ENCODE data around the gene GOLM1. TPM values are rescaled to one million over a fixed set of nuclear protein-coding genes. Genes with fewer than 3 reads are reported as not detected.

Gene GOLM1
- total and polyA plus RNA-seq, 2 of the 4 experiments (the other 2 are of a cell fraction) = 54.8 to 59.2 TPM

GRCh38 chr9:86047361-86047760 lies 52.0 kb downstream of the GOLM1 start:
- Histone ChIP-seq H3K9me3 (ENCODE audit: control insufficient read depth, insufficient read depth, low read length) (no peaks in the 10 kb centered on the region), H3K4me1 (ENCODE audit: control insufficient read depth, insufficient read depth, low read length) (no peaks in the 10 kb centered on the region), H3K4ac (ENCODE audit: low read depth, low read length) (no peak overlapping the region), H3K27me3 (ENCODE audit: control insufficient read depth, insufficient read depth, low read length) (no peaks in the 10 kb centered on the region), H3K23ac (ENCODE audit: low read depth, low read length) (no peak overlapping the region), H3K9me1 (ENCODE audit: insufficient read depth, low read length) (no peaks in the 10 kb centered on the region; the same call in 1 of the 2 replicates), H2AK5ac (ENCODE audit: low read depth, low read length) (no peak overlapping the region), H2BK15ac (ENCODE audit: low read depth, low read length) (no peak overlapping the region), H3K56ac (ENCODE audit: extremely low read depth, insufficient read depth, low read length) (no peak overlapping the region), H2BK5ac (ENCODE audit: low read depth, low read length, poor library complexity, severe bottlenecking) (no peak overlapping the region), H4K20me1 (ENCODE audit: insufficient read depth, low read length) (no peaks in the 10 kb centered on the region), H2BK120ac (ENCODE audit: low read depth, low read length) (no peak overlapping the region), H4K8ac (ENCODE audit: low read depth in 2 of 2, low read length in 2 of 2) (no peak overlapping the region), H3K4me2 (ENCODE audit: low read depth, low read length) (no peak overlapping the region), H2BK20ac (ENCODE audit: low read depth, low read length) (no peak overlapping the region), H3K36me3 (ENCODE audit: control insufficient read depth, insufficient read depth, low read length) (no peaks in the 10 kb centered on the region), H3K4me3 (ENCODE audit: insufficient read depth, low read depth, low read length) (no peak overlapping the region), H2AK9ac (replicated peaks; ENCODE audit: low read depth, low read length, poor library complexity) (no peak overlapping the region), H3K14ac (replicated peaks; ENCODE audit: low read depth, low read length) (no peak overlapping the region), H4K5ac (ENCODE audit: low read depth, low read length) (no peak overlapping the region), H3K9ac (ENCODE audit: low read depth, low read length) (no peak overlapping the region), H4K91ac (ENCODE audit: insufficient read depth, low read depth, low read length) (no peak overlapping the region), H3K18ac (ENCODE audit: low read depth, low read length) (no peak overlapping the region), H3K27ac (ENCODE audit: insufficient read depth, low read length) (no peak overlapping the region), H3K79me1 (ENCODE audit: low read depth in 1 of 2, low read length in 2 of 2) (no peaks in the 10 kb centered on the region; a peak in 1 of 4 replicates), H2AFZ (replicated peaks; ENCODE audit: low read length, poor library complexity) (no peak overlapping the region)
- ChIA-PET CTCF (no interaction called here), POLR2A (ENCODE audit: unreplicated experiment) (no interaction called here)
- DNase-seq (no peak), ATAC-seq (ENCODE audit: low read depth) (no peak)
- TF ChIP-seq MAFK (IDR thresholded peaks at IDR 0.05; ENCODE audit: low read depth, low read length) = no peak
- no peak for TF ChIP-seq MXI1 (IDR thresholded peaks at IDR 0.05; ENCODE audit: borderline replicate concordance, low read depth, low read length)
- TF ChIP-seq NFE2L2 (IDR thresholded peaks at IDR 0.05; ENCODE audit: low read depth, low read length) = no peak
- TF ChIP-seq FOS (IDR thresholded peaks at IDR 0.05; ENCODE audit: low read depth, low read length) = no peak
- no peak for TF ChIP-seq CHD1 (IDR thresholded peaks at IDR 0.05; ENCODE audit: low read depth, low read length)
- TF ChIP-seq BHLHE40 (IDR thresholded peaks at IDR 0.05; ENCODE audit: low read depth, low read length) = no peak
- TF ChIP-seq CTCF (conservative IDR thresholded peaks at IDR 0.05; ENCODE audit: low read depth, low read length) = no peak
- TF ChIP-seq USF2 (IDR thresholded peaks at IDR 0.05; ENCODE audit: low read depth, low read length) = no peak
- TF ChIP-seq RFX5 (IDR thresholded peaks at IDR 0.05; ENCODE audit: low read depth, low read length) = no peak
- TF ChIP-seq RAD21 (IDR thresholded peaks at IDR 0.05; ENCODE audit: low read length) = no peak
- TF ChIP-seq CEBPB (IDR thresholded peaks at IDR 0.05; ENCODE audit: low read depth, low read length) = no peak
- no peak for TF ChIP-seq POLR2A (IDR thresholded peaks at IDR 0.05; ENCODE audit: low read depth, low read length)
- TF ChIP-seq ELK1 (IDR thresholded peaks at IDR 0.05; ENCODE audit: borderline replicate concordance, low read depth, low read length) = no peak
- no TSS peak for BruUV-seq (replicated peaks)
- WGBS, 2 experiments (ENCODE audit: extremely low coverage in 2 of 2, insufficient read length in 1 of 2) = no CpG with 5 or more reads among the region's 13 CpGs
- intact Hi-C loops (cut with micrococcal nuclease) (loop anchor here (10.0 kb wide), 1 partner anchor 227 kb away; no protein-coding TSS in a partner anchor), dilution Hi-C loops (cut with HindIII; ENCODE audit: low sequenced_read_pairs, unreplicated experiment) (no loop called here), in situ Hi-C loops (cut with MboI; ENCODE audit: low sequenced_read_pairs) (no loop called here)

Measured in IMR-90 (cell line).